K562 (cell line): ENCODE results near the gene CENPA. TPM values are rescaled to one million over a fixed set of nuclear protein-coding genes. Genes with fewer than 3 reads are reported as not detected.
A peak's percentile ranks its signal among the peaks of the same experiment; 100 is the strongest.

Experiments used
- AFF4 ChIP-seq: sonication (generic); formaldehyde crosslinking; IDR thresholded peaks from 2 replicates; pipeline ENCODE4 v1.8.0; 2023; ENCODE audit warnings: mild to moderate bottlenecking, missing genetic modification reagents
- ARID1B ChIP-seq: fragments of 450-650 bp; IDR thresholded peaks from 2 replicates; pipeline ENCODE4 v1.6.1; 2016; ENCODE audit warnings: antibody characterized with exemption, mild to moderate bottlenecking, inconsistent platforms
- CHD1 ChIP-seq: fragments of 200-600 bp; sonication (generic); IDR thresholded peaks from one replicate; pipeline ENCODE4 v1.6.1; 2012; ENCODE audit warnings: mild to moderate bottlenecking, moderate library complexity, low read length, inconsistent platforms
- HDAC8 ChIP-seq: fragments of 450-650 bp; IDR thresholded peaks from 2 replicates; pipeline ENCODE4 v1.6.1; 2016; ENCODE audit warnings: mild to moderate bottlenecking, missing genetic modification characterization, moderate library complexity, missing compliant biosample characterization
- NFXL1 ChIP-seq: fragments of 450-650 bp; formaldehyde crosslinking; IDR thresholded peaks from 2 replicates; pipeline ENCODE4 v1.4.0; 2021; ENCODE audit warnings: mild to moderate bottlenecking
- SMAD3 ChIP-seq: fragments of 450-650 bp; formaldehyde crosslinking; conservative IDR thresholded peaks from 2 replicates; pipeline ENCODE4 v1.4.0; 2020; ENCODE audit warnings: mild to moderate bottlenecking
- ZFP91 ChIP-seq: sonication (generic); formaldehyde crosslinking; IDR thresholded peaks from 2 replicates; pipeline ENCODE4 v1.8.0; 2022; ENCODE audit warnings: mild to moderate bottlenecking, missing genetic modification reagents
- ZNF121 ChIP-seq: sonication (generic); formaldehyde crosslinking; conservative IDR thresholded peaks from 2 replicates; pipeline ENCODE4 v1.8.0; 2022; ENCODE audit warnings: missing genetic modification reagents
- ZNF212 ChIP-seq: fragments of 450-650 bp; formaldehyde crosslinking; IDR thresholded peaks from 2 replicates; pipeline ENCODE4 v1.4.0; 2020; ENCODE audit warnings: mild to moderate bottlenecking
- ZNF280B ChIP-seq: fragments of 250-450 bp; sonication (Bioruptor Pico); IDR thresholded peaks from 2 replicates; pipeline ENCODE4 v1.5.1; 2021; ENCODE audit warnings: mild to moderate bottlenecking
- ZNF407 ChIP-seq: fragments of 450-650 bp; IDR thresholded peaks from 2 replicates; pipeline ENCODE4 v1.6.1; 2016; ENCODE audit warnings: low read depth
- polyA plus RNA-seq, 8 experiments: library from polyadenylated mRNA; depleted of rRNA in 4 of 8; stranded (reverse) in 5 of 8; unstranded in 3 of 8; fragments of >200 nt; fragmentation: Nextera tagmentation in 2 of 8; fragmentation: Illumina TruSeq in 1 of 8; extraction: Ambion mirVana in 2 of 8; extraction: Trizol in 1 of 8; gene quantifications; 2 replicates each; pipeline versions ENCODE4 v1.2.1 to v1.2.3, GENCODE V29; 2011 to 2014; ENCODE audit warnings: inconsistent platforms in 1 of 8, missing spikeins in 1 of 8
- total RNA-seq, 7 experiments: library from RNA; depleted of rRNA in 6 of 7; stranded (reverse); fragments of >200 nt in 6 of 7; fragmentation: Illumina TruSeq in 2 of 7; extraction: Trizol in 2 of 7; gene quantifications; 2 replicates each; pipeline versions ENCODE4 v1.2.1 to v1.2.3, GENCODE V29; 2011 to 2021; ENCODE audit warnings: low replicate concordance in 1 of 7

The CENPA gene
- total and polyA plus RNA-seq, 9 of the 15 experiments (the other 6 are each of a cell fraction or from before 2014, with no cell fraction given): 11.3 to 61.7 (median 44.7) TPM

- TF ChIP-seq AFF4 (CRISPR knock-in tag): peak; percentile 66
- TF ChIP-seq ZNF407: no peak
- TF ChIP-seq SMAD3 (CRISPR knock-in tag): 0 out of 2 replicates have a peak, but pooled peaks have one; percentile 19
- TF ChIP-seq ZNF212 (CRISPR knock-in tag): no peak
- TF ChIP-seq ARID1B: no peak
- TF ChIP-seq CHD1: peak; percentile 34
- no peak for TF ChIP-seq HDAC8 (tag)
- TF ChIP-seq NFXL1: no peak
- no peak for TF ChIP-seq ZFP91 (CRISPR knock-in tag)
- TF ChIP-seq ZNF121: no peak
- TF ChIP-seq ZNF280B (CRISPR knock-in tag): no peak
These were observed 21.6 kb upstream of the CENPA start, which contains the start of gene SLC35F6 (continued) for GRCh38 chr2:26764078-26764887.
